Activated CD4-positive, alpha-beta T cell treated with anti-CD3 and anti-CD28 coated beads for 36 hours (primary cell): Measurements from ENCODE around the gene ALG6. TPM values are rescaled to one million over a fixed set of nuclear protein-coding genes. Genes with fewer than 3 reads are reported as not detected.

ENCODE experiments used
- microRNA-seq: library from miRNA; unstranded; fragments of <30 nt; microRNA quantifications from one replicate; pipeline ENCODE4 v1.2.0, GENCODE V29; 2021; ENCODE audit warnings: borderline replicate concordance
- total RNA-seq, 2 experiments: library from RNA; stranded (reverse); gene quantifications; one replicate each; pipeline ENCODE4 v1.2.3, GENCODE V29; 2021

ALG6 gene
- total RNA-seq, 2 experiments from 2014 or later: 16.2 to 16.3 TPM

Small RNA genes within 50 kb of the gene (microRNA-seq; reads per million reads assigned to microRNA genes)
- not detected for gene MIR6068

Other genes starting within 250 kb of the ALG6 start
- gene FOXD3, start 45.1 kb upstream of the ALG6 start, total RNA-seq: not detected
- 10 to 100 TPM; 81.8 to 81.9 TPM for gene ITGB3BP, start 155.6 kb downstream of the ALG6 start, total RNA-seq
- gene EFCAB7, start 155.9 kb downstream of the ALG6 start, total RNA-seq: 1 to 10 TPM; 8.5 to 9.1 TPM
- gene PGM1, start 225.8 kb downstream of the ALG6 start, total RNA-seq: 10 to 100 TPM; 38.8 to 43.8 TPM